Caki2 (cell line): ENCODE data around the gene NR5A1. TPM values are rescaled to one million over a fixed set of nuclear protein-coding genes. Genes with fewer than 3 reads are reported as not detected.

Source experiments
- DNase-seq: peaks from one replicate; pipeline ENCODE4 v3.0.0-alpha.2; 2015; ENCODE audit warnings: low read depth
- in situ Hi-C: cut with HindIII; loops from 2 replicates; pipeline ENCODE4 v1.10.0; 2016; ENCODE audit warnings: low sequenced_read_pairs, low pct_unique_long_range_greater_than_20kb, mixed read lengths
- total RNA-seq: library from RNA; depleted of rRNA; stranded (reverse); fragments of >200 nt; shearing (Covaris generic); gene quantifications from 2 replicates; pipeline ENCODE4 v1.2.3, GENCODE V29; 2014; ENCODE audit warnings: low replicate concordance

NR5A1 gene
- total RNA-seq, 1 experiment from 2014 or later: not detected

- in situ Hi-C loops: no loop called here
- no peak for DNase-seq
These were observed 4.2 kb downstream of the NR5A1 start for GRCh38 chr9:124502711-124503702.

- in situ Hi-C loops: no loop called here
- no peak for DNase-seq
These were observed 5.4 kb downstream of the NR5A1 start for GRCh38 chr9:124501771-124502320.

GRCh38 chr9:124500796-124501611 lies 6.2 kb downstream of the NR5A1 start:
- in situ Hi-C loops: no loop called here
- DNase-seq: no peak

GRCh38 chr9:124500028-124500795 lies 7.0 kb downstream of the NR5A1 start:
- in situ Hi-C loops: no loop called here
- DNase-seq: no peak

- in situ Hi-C loops: no loop called here
- no peak for DNase-seq
These were observed 8.0 kb downstream of the NR5A1 start for GRCh38 chr9:124499216-124499615.

GRCh38 chr9:124498499-124499146 lies 8.6 kb downstream of the NR5A1 start:
- in situ Hi-C loops: no loop called here
- DNase-seq: no peak

- in situ Hi-C loops: no loop called here
- DNase-seq: no peak
These were observed 9.2 kb downstream of the NR5A1 start for GRCh38 chr9:124498040-124498439.

- in situ Hi-C loops: no loop called here
- DNase-seq: no peak
These were observed 9.8 kb downstream of the NR5A1 start for GRCh38 chr9:124497441-124497840.

- no peak for DNase-seq
- in situ Hi-C loops: no loop called here
These were observed 10.7 kb downstream of the NR5A1 start for GRCh38 chr9:124496463-124496862.

- in situ Hi-C loops: no loop called here
- no peak for DNase-seq
These were observed 11.1 kb downstream of the NR5A1 start for GRCh38 chr9:124496075-124496449.

- no peak for DNase-seq
- in situ Hi-C loops: no loop called here
These were observed 11.8 kb downstream of the NR5A1 start for GRCh38 chr9:124495126-124496074.

GRCh38 chr9:124493794-124494479 lies 13.3 kb downstream of the NR5A1 start:
- in situ Hi-C loops: no loop called here
- DNase-seq: no peak

- DNase-seq: no peak
- in situ Hi-C loops: no loop called here
These were observed 14.0 kb downstream of the NR5A1 start for GRCh38 chr9:124493218-124493617.

GRCh38 chr9:124492818-124493217 lies 14.4 kb downstream of the NR5A1 start:
- DNase-seq: no peak
- in situ Hi-C loops: no loop called here

GRCh38 chr9:124491049-124491975 lies 15.9 kb downstream of the NR5A1 start:
- in situ Hi-C loops: no loop called here
- DNase-seq: no peak
